HFFc6 (cell line): ENCODE measurements around the gene SPA17. TPM values are rescaled to one million over a fixed set of nuclear protein-coding genes. Genes with fewer than 3 reads are reported as not detected.

Experiments
- DNase-seq: peaks from one replicate; pipeline ENCODE4 v3.0.0-alpha.2; 2018
- H3K27ac Mint-ChIP-seq: 2 replicates; pipeline ENCODE4 v1.8.0; 2020; ENCODE audit warnings: mild to moderate bottlenecking, mixed read lengths
- H3K27me3 Mint-ChIP-seq: 2 replicates; pipeline ENCODE4 v1.8.0; 2021; ENCODE audit warnings: mild to moderate bottlenecking, moderate library complexity, mixed read lengths; ENCODE audit not compliant: insufficient read depth
- H3K36me3 Mint-ChIP-seq: 2 replicates; pipeline ENCODE4 v1.8.0; 2021; ENCODE audit warnings: low read depth, mixed read lengths
- H3K4me1 Mint-ChIP-seq: 2 replicates; pipeline ENCODE4 v1.8.0; 2020; ENCODE audit warnings: low read depth, mixed read lengths
- H3K4me3 Mint-ChIP-seq: 2 replicates; pipeline ENCODE4 v1.8.0; 2020; ENCODE audit warnings: mild to moderate bottlenecking, moderate library complexity, mixed read lengths
- H3K9me3 Mint-ChIP-seq: 2 replicates; pipeline ENCODE4 v1.8.0; 2020; ENCODE audit warnings: mild to moderate bottlenecking, mixed read lengths
- CTCF ChIP-seq: fragments of 200-600 bp; sonication (generic); IDR thresholded peaks from 2 replicates; pipeline ENCODE4 v1.5.0; 2021; ENCODE audit warnings: antibody characterized with exemption, mild to moderate bottlenecking
- total RNA-seq, 6 experiments: library from RNA; stranded (reverse); fragmentation: NEBNext Ultra II Directional; extraction: Animal tissue kit (Norgen Biotek cat#: 25700); gene quantifications; 2 replicates in 1 of 6; 3 replicates in 5 of 6; pipeline ENCODE4 v1.2.3, GENCODE V29; 2021

The SPA17 gene
- total RNA-seq, 6 experiments from 2014 or later: 5.0 to 10.2 (median 9.1) TPM

GRCh38 chr11:124681421-124681820 is 7.7 kb downstream of the SPA17 start:
- H3K4me1 Mint-ChIP-seq: peaks cover 7% of the 10 kb centered on the region
- H3K4me3 Mint-ChIP-seq: no peak overlapping the region
- DNase-seq: no peak
- H3K27ac Mint-ChIP-seq: no peak overlapping the region
- H3K9me3 Mint-ChIP-seq: peaks cover 14% of the 10 kb centered on the region; the same call in 1 of the 2 replicates
- H3K27me3 Mint-ChIP-seq: no peaks in the 10 kb centered on the region; the same call in 1 of the 2 replicates
- no peak for TF ChIP-seq CTCF
- peaks cover 15% of the 10 kb centered on the region for H3K36me3 Mint-ChIP-seq

- TF ChIP-seq CTCF: no peak
- Mint-ChIP-seq H3K27me3 (no peaks in the 10 kb centered on the region; the same call in 1 of the 2 replicates), H3K9me3 (peaks cover 14% of the 10 kb centered on the region; the same call in 1 of the 2 replicates), H3K4me1 (no peaks in the 10 kb centered on the region), H3K27ac (no peak overlapping the region), H3K36me3 (peaks cover 15% of the 10 kb centered on the region), H3K4me3 (no peak overlapping the region)
- no peak for DNase-seq
Measured at GRCh38 chr11:124682443-124682842, 8.7 kb downstream of the SPA17 start.

- Mint-ChIP-seq H3K9me3 (no peaks in the 10 kb centered on the region; the same call in 1 of the 2 replicates), H3K27me3 (peaks cover 3% of the 10 kb centered on the region; the same call in 1 of the 2 replicates), H3K36me3 (no peaks in the 10 kb centered on the region), H3K4me3 (no peak overlapping the region), H3K4me1 (no peaks in the 10 kb centered on the region), H3K27ac (no peak overlapping the region)
- DNase-seq: no peak
- no peak for TF ChIP-seq CTCF
Measured at GRCh38 chr11:124693142-124693541, 19.4 kb downstream of the SPA17 start.

DNA sequence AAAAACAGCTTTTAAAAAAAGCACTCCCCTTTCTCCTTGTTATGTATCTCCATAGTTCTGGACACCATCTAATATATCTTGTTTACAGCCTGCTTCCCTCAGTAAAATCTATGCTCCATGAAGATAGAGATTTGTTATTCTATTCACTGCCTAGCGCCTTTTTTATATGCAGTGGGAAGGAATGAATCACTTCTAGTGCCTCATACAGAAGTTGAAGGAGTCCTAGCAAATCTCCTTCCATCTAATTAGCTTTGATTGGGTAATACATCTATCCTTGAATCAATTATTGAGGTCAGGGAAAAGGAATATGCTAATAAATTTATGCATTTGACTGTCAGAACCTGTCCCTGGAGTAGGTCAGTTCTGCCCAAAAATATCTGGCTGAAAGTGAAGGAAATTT is 25.8 kb downstream of the SPA17 start:
- H3K9me3 Mint-ChIP-seq: peaks cover 6% of the 10 kb centered on the region
- no peak for TF ChIP-seq CTCF
- no peak overlapping the region for H3K27ac Mint-ChIP-seq
- peaks cover 11% of the 10 kb centered on the region; the same call in 1 of the 2 replicates for H3K27me3 Mint-ChIP-seq
- no peaks in the 10 kb centered on the region for H3K4me1 Mint-ChIP-seq
- peaks cover 6% of the 10 kb centered on the region; the same call in 1 of the 2 replicates for H3K36me3 Mint-ChIP-seq
- H3K4me3 Mint-ChIP-seq: no peak overlapping the region
- no peak for DNase-seq

DNA sequence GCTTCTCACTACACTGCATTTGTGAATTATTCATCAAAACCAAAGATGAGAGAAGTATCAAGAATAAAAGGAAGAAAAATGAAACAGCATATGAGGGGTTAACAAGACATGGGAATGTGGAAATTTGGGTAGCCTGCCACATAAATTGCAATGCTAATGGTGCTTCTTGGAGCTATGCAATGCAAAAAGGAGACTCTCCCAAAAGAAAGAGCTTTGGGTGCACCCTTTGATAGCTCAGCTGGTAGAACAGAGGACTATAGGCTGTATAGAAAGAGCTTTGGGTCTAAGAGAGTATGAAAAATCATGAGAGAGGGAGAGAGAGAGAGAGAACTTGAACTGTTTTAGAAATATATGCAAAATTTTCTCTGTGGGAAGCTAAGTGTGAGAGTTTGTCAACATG is 26.3 kb downstream of the SPA17 start:
- Mint-ChIP-seq H3K4me3 (no peak overlapping the region), H3K9me3 (peaks cover 6% of the 10 kb centered on the region), H3K36me3 (peaks cover 6% of the 10 kb centered on the region; the same call in 1 of the 2 replicates), H3K4me1 (no peaks in the 10 kb centered on the region), H3K27me3 (peaks cover 11% of the 10 kb centered on the region; the same call in 1 of the 2 replicates), H3K27ac (no peak overlapping the region)
- TF ChIP-seq CTCF: no peak
- no peak for DNase-seq

- H3K27ac Mint-ChIP-seq: no peak overlapping the region
- peaks cover 4% of the 10 kb centered on the region for H3K36me3 Mint-ChIP-seq
- H3K9me3 Mint-ChIP-seq: peaks cover 3% of the 10 kb centered on the region; the same call in 1 of the 2 replicates
- no peaks in the 10 kb centered on the region for H3K4me1 Mint-ChIP-seq
- H3K27me3 Mint-ChIP-seq: peaks cover 23% of the 10 kb centered on the region
- no peak overlapping the region for H3K4me3 Mint-ChIP-seq
- no peak for DNase-seq
- no peak for TF ChIP-seq CTCF
Measured at GRCh38 chr11:124707829-124708228, 34.1 kb downstream of the SPA17 start.
